GM21447 (cell line): ENCODE results near the gene PDGFC.

Source experiments
- ATAC-seq: cut with Tn5 transposase; IDR thresholded peaks from one replicate; pipeline ENCODE4 v1.9.1; 2021; ENCODE audit not compliant: unreplicated experiment

Gene PDGFC

GRCh38 chr4:156975686-156976085, 4.1 kb upstream of the PDGFC start:
- no peak for ATAC-seq

- no peak for ATAC-seq
Measured at GRCh38 chr4:156974264-156974663, 2.7 kb upstream of the PDGFC start.

GRCh38 chr4:156972379-156973015, 898 bp upstream of the PDGFC start:
- no peak for ATAC-seq

GRCh38 chr4:156971165-156971675, 379 bp downstream of the PDGFC start:
- no peak for ATAC-seq

- no peak for ATAC-seq
Measured at GRCh38 chr4:156970501-156971164, 966 bp downstream of the PDGFC start.

GRCh38 chr4:156969911-156970310, 1.7 kb downstream of the PDGFC start:
- ATAC-seq: no peak

GRCh38 chr4:156969101-156969500, 2.5 kb downstream of the PDGFC start:
- no peak for ATAC-seq

GRCh38 chr4:156968479-156968984, 3.1 kb downstream of the PDGFC start:
- peak; percentile 74 for ATAC-seq

GRCh38 chr4:156966836-156967235, 4.8 kb downstream of the PDGFC start:
- no peak for ATAC-seq

GRCh38 chr4:156963419-156963818, 8.2 kb downstream of the PDGFC start:
- ATAC-seq: no peak

- no peak for ATAC-seq
Measured at GRCh38 chr4:156962528-156962974, 9.0 kb downstream of the PDGFC start.

- ATAC-seq: no peak
Measured at GRCh38 chr4:156962058-156962358, 9.6 kb downstream of the PDGFC start.

- ATAC-seq: no peak
Measured at GRCh38 chr4:156961196-156962057, 10.2 kb downstream of the PDGFC start.

GRCh38 chr4:156959298-156959702, 12.3 kb downstream of the PDGFC start:
- no peak for ATAC-seq

- no peak for ATAC-seq
Measured at GRCh38 chr4:156958276-156959074, 13.1 kb downstream of the PDGFC start.

GRCh38 chr4:156957556-156957955, 14.0 kb downstream of the PDGFC start:
- ATAC-seq: no peak

GRCh38 chr4:156956826-156957368, 14.7 kb downstream of the PDGFC start:
- ATAC-seq: no peak

- ATAC-seq: no peak
Measured at GRCh38 chr4:156956359-156956758, 15.2 kb downstream of the PDGFC start.

GRCh38 chr4:156954587-156954986, 17.0 kb downstream of the PDGFC start:
- no peak for ATAC-seq

- no peak for ATAC-seq
Measured at GRCh38 chr4:156953951-156954350, 17.6 kb downstream of the PDGFC start.
